NCI-H2029 treated with DMSO at 0.1 percent for 48 hours (cell line): ENCODE results near the gene MILR1.
"Not testable (repeated sequence)": the region's sequence is repeated elsewhere in the genome, so short reads cannot be mapped to it uniquely, and the experiment has no call there.

Experiments
- DNase-seq: peaks from one replicate; lab custom pipeline; 2025; lab: John Stamatoyannopoulos, UW

The MILR1 gene

GRCh38 chr17:64426596-64426995 is 22.3 kb upstream of the MILR1 start:
- DNase-seq = no peak

GRCh38 chr17:64428406-64428805 is 20.5 kb upstream of the MILR1 start:
- no peak for DNase-seq

GRCh38 chr17:64430036-64430435 is 18.9 kb upstream of the MILR1 start:
- DNase-seq = not testable (repeated sequence)

- no peak for DNase-seq
These were observed 17.4 kb upstream of the MILR1 start for GRCh38 chr17:64431534-64431933.

- DNase-seq = no peak
These were observed 10.9 kb upstream of the MILR1 start for GRCh38 chr17:64437944-64438525.

GRCh38 chr17:64439521-64439920 is 9.4 kb upstream of the MILR1 start:
- not testable (repeated sequence) for DNase-seq

GRCh38 chr17:64439956-64440355 is 9.0 kb upstream of the MILR1 start:
- no peak for DNase-seq

GRCh38 chr17:64441772-64442540 is 7.0 kb upstream of the MILR1 start:
- DNase-seq = no peak

GRCh38 chr17:64442541-64442971 is 6.4 kb upstream of the MILR1 start:
- no peak for DNase-seq

GRCh38 chr17:64443086-64443760 is 5.7 kb upstream of the MILR1 start:
- DNase-seq = no peak

GRCh38 chr17:64447526-64447925 is 1.4 kb upstream of the MILR1 start:
- DNase-seq = no peak

GRCh38 chr17:64449545-64449944 is 630 bp downstream of the MILR1 start:
- DNase-seq = no peak

GRCh38 chr17:64455993-64456885 is 7.3 kb downstream of the MILR1 start:
- DNase-seq = no peak

- DNase-seq = no peak
These were observed 8.2 kb downstream of the MILR1 start for GRCh38 chr17:64457156-64457555.

GRCh38 chr17:64458756-64459155 is 9.8 kb downstream of the MILR1 start:
- DNase-seq = no peak

- DNase-seq = no peak
These were observed 10.4 kb downstream of the MILR1 start for GRCh38 chr17:64459284-64459747.

- DNase-seq = not testable (repeated sequence)
These were observed 10.9 kb downstream of the MILR1 start for GRCh38 chr17:64459818-64460217.

GRCh38 chr17:64460955-64461354 is 12.0 kb downstream of the MILR1 start:
- no peak for DNase-seq

- DNase-seq = no peak
These were observed 12.9 kb downstream of the MILR1 start for GRCh38 chr17:64461788-64462187.

- no peak for DNase-seq
These were observed 17.3 kb downstream of the MILR1 start for GRCh38 chr17:64466019-64466735.

GRCh38 chr17:64466834-64467233 is 17.9 kb downstream of the MILR1 start:
- not testable (repeated sequence) for DNase-seq
